Measurements from ENCODE around the gene MGAT5B. TPM values are rescaled to one million over a fixed set of nuclear protein-coding genes. Genes with fewer than 3 reads are reported as not detected.

Gene MGAT5B
- total RNA-seq, 2 donors from 2014 or later: 0.28 to 1.4 TPM

DNA sequence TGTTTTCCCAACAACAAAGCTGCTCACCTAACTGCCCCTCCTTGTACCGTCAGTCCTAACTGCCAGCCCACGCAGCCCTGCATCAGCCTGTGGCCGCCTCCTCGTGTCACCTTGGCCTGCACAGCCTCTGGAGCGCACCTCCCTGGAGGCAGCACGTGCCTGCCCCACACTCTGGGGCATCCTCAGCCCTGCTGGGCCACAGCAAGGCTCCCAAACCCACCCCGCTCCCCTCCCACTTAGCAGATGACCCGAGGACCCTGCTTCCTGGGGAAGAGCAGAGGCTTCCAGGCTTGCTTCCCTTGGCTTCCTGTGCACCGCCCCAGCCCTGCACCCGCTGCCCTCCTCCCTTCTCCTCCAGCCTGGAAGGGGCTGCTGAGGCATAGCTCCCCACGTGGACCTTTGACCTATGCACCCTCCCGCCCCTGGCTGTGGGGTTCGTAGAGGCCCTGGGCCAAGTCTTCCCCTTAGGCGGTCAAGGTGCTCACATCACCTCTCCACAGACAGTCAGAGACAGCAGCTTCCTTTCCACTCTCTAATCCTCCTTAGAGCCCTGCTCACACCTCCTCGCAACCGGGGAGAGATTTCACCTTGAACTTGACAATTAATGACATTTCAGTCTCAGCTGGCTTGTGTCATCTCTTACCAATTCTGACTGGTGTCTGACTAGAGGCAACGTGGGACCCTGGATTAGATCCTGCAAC lies 115.0 kb downstream of the MGAT5B start:
- ATAC-seq (replicated peaks in 1 of 2) (no peak), DNase-seq (no peak)
- Mint-ChIP-seq H3K9me3 (peaks cover under 1% of the 10 kb centered on the region in 2 donors), H3K4me1 (ENCODE audit: low read depth) (peaks cover 5% of the 10 kb centered on the region), H3K36me3 (ENCODE audit: insufficient read depth in 2 of 2) (peaks cover under 1 to 3% of the 10 kb centered on the region in 2 donors), H3K27me3 (ENCODE audit: low read depth) (no peaks in the 10 kb centered on the region), H3K4me3 (no peak overlapping the region), H3K27ac (no peak overlapping the region)

DNA sequence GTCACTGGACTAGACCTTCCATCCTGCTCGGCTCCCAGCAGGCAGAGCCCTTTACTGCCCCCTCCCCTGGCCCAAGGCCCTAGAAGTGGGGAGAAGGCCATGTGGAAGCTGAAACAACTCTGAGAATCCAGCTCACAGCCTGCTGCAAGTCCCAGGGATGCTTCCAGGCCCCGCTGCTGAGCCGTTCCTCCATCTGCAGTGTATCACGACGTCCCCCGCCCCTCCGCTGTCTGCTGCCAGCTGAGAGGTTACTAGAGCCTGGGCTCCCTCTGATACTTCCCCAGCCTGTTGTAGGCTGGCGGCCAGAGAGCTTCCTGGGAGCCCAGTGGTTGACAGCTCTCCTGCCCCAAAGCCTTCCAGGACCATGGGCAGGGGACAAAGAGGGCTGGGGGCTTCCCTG lies 118.2 kb downstream of the MGAT5B start:
- no peak for ATAC-seq (replicated peaks in 1 of 2)
- no peaks in the 10 kb centered on the region for H3K36me3 Mint-ChIP-seq (ENCODE audit: insufficient read depth in 2 of 2)
- H3K27me3 Mint-ChIP-seq (ENCODE audit: low read depth): no peaks in the 10 kb centered on the region
- no peak overlapping the region for H3K4me3 Mint-ChIP-seq
- no peak overlapping the region for H3K27ac Mint-ChIP-seq
- H3K4me1 Mint-ChIP-seq (ENCODE audit: low read depth): peaks cover 5% of the 10 kb centered on the region
- no peaks in the 10 kb centered on the region for H3K9me3 Mint-ChIP-seq
- DNase-seq: no peak

GRCh38 chr17:76987486-76988093 lies 119.4 kb downstream of the MGAT5B start:
- no peaks in the 10 kb centered on the region for H3K9me3 Mint-ChIP-seq
- H3K27ac Mint-ChIP-seq: no peak overlapping the region
- no peak for DNase-seq
- H3K4me1 Mint-ChIP-seq (ENCODE audit: low read depth): peaks cover 5% of the 10 kb centered on the region
- ATAC-seq (replicated peaks in 1 of 2): no peak
- H3K27me3 Mint-ChIP-seq (ENCODE audit: low read depth): no peaks in the 10 kb centered on the region
- H3K36me3 Mint-ChIP-seq (ENCODE audit: insufficient read depth in 2 of 2): no peaks in the 10 kb centered on the region
- no peak overlapping the region for H3K4me3 Mint-ChIP-seq

DNA sequence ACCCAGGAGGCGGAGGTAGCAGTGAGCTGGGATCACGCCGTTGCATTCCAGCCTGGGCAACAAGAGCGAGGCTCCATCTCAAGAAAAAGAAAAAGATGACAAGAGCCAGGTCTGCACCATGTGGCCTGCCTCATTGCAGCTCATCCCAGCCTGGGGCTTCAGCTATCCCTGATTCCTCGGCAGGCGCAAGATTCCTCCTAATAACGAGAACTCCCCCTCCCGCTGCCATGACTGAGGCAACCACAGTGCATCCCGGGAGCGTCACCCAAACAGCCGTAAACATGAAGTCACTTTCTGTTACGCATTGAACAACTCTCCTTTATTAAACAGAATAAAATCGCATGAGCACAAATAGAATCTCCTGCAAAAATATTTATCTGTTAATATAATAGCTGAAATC lies 120.6 kb downstream of the MGAT5B start:
- H3K4me3 Mint-ChIP-seq: no peak overlapping the region
- no peak for DNase-seq
- H3K27me3 Mint-ChIP-seq (ENCODE audit: low read depth): no peaks in the 10 kb centered on the region

DNA sequence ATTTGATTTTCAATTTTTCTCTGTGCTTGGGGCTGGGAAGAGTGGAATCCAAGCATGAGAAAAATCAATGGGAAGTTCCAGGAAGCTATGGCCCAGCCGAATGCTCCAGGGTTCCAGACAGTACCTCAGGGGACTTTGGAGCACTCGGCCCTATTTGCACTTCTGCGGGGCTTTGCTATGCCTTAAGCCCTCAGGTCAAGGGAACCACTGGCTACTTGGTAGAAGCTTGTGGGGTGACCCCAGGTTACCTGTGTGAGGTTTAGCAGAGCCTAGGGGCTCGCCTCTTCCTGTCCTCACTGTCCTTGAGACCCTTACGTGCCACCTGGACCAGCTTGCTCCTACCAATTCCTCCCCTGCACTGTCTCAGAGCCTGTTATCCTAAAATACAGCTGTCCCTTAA lies 121.3 kb downstream of the MGAT5B start:
- H3K27ac Mint-ChIP-seq: no peak overlapping the region

More for the DNA sequence above, 120.6 kb downstream of the MGAT5B start:
- no peak for ATAC-seq (replicated peaks in 1 of 2)
- H3K4me1 Mint-ChIP-seq (ENCODE audit: low read depth): no peaks in the 10 kb centered on the region
- H3K36me3 Mint-ChIP-seq (ENCODE audit: insufficient read depth in 2 of 2): no peaks in the 10 kb centered on the region
- no peak overlapping the region for H3K27ac Mint-ChIP-seq
- H3K9me3 Mint-ChIP-seq: no peaks in the 10 kb centered on the region

DNA sequence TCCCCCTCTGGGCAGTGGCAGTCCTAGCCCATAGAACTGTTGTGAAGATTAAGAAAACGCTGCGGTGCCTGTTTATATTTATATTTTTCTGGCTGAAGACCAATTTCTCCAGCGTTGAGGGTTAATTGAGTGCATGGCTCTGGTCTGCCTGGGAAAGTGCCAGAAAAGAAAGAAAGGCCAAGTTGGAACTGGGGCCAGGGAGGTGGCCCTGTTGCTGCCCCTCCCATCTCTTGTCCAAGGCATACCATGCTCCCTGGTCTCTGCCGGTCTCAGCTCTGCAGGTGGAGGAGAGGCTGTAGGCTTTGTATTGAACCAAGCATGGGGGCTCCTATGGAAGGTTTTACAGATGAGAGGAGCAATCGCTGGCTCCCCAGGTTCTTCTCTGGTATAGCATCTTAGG lies 124.7 kb downstream of the MGAT5B start:
- Mint-ChIP-seq H3K27me3 (ENCODE audit: low read depth) (no peaks in the 10 kb centered on the region), H3K4me1 (ENCODE audit: low read depth) (peaks cover 36% of the 10 kb centered on the region), H3K36me3 (ENCODE audit: insufficient read depth in 2 of 2) (no peaks in the 10 kb centered on the region), H3K27ac (no peak overlapping the region), H3K9me3 (no peaks in the 10 kb centered on the region), H3K4me3 (no peak overlapping the region)
- ATAC-seq (replicated peaks in 1 of 2) (no peak), DNase-seq (no peak)

More for the DNA sequence above, 121.3 kb downstream of the MGAT5B start:
- DNase-seq (no peak), ATAC-seq (replicated peaks in 1 of 2) (no peak)
- no peaks in the 10 kb centered on the region for H3K9me3 Mint-ChIP-seq
- H3K4me1 Mint-ChIP-seq (ENCODE audit: low read depth): peaks cover 5% of the 10 kb centered on the region
- H3K27me3 Mint-ChIP-seq (ENCODE audit: low read depth): no peaks in the 10 kb centered on the region
- no peak overlapping the region for H3K4me3 Mint-ChIP-seq
- no peaks in the 10 kb centered on the region for H3K36me3 Mint-ChIP-seq (ENCODE audit: insufficient read depth in 2 of 2)

DNA sequence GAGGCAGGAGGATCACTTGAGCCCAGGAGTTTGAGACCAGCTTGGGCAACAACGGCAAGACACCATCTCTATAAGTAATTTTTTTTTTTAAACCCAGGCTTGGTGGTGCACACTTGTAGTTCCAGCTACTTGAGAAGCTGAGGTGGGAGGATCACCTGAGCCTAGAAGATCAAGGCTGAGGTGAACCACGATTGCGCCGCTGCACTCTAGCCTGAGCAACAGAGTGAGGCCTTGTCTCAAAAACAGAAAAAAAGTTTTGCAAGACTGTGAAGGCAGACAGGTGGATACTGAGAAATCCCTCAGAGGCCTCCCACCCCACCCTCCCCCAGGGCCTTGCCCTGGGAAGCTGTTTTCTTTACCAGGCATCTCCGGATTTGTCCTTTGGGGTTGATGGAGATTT lies 125.4 kb downstream of the MGAT5B start:
- Mint-ChIP-seq H3K4me1 (ENCODE audit: low read depth) (peaks cover 43% of the 10 kb centered on the region), H3K9me3 (no peaks in the 10 kb centered on the region), H3K27me3 (ENCODE audit: low read depth) (no peaks in the 10 kb centered on the region), H3K27ac (no peak overlapping the region), H3K36me3 (ENCODE audit: insufficient read depth in 2 of 2) (no peaks in the 10 kb centered on the region), H3K4me3 (no peak overlapping the region)
- no peak for DNase-seq
- ATAC-seq (replicated peaks in 1 of 2): no peak

- H3K27me3 Mint-ChIP-seq (ENCODE audit: low read depth): no peaks in the 10 kb centered on the region
- peaks cover 49% of the 10 kb centered on the region for H3K4me1 Mint-ChIP-seq (ENCODE audit: low read depth)
- H3K4me3 Mint-ChIP-seq: no peak overlapping the region
- H3K9me3 Mint-ChIP-seq: no peaks in the 10 kb centered on the region
- no peak for DNase-seq
- no peak overlapping the region for H3K27ac Mint-ChIP-seq
- no peak for ATAC-seq (replicated peaks in 1 of 2)
- no peaks in the 10 kb centered on the region for H3K36me3 Mint-ChIP-seq (ENCODE audit: insufficient read depth in 2 of 2)
Observed at GRCh38 chr17:76994237-76994637, 126.0 kb downstream of the MGAT5B start.

DNA sequence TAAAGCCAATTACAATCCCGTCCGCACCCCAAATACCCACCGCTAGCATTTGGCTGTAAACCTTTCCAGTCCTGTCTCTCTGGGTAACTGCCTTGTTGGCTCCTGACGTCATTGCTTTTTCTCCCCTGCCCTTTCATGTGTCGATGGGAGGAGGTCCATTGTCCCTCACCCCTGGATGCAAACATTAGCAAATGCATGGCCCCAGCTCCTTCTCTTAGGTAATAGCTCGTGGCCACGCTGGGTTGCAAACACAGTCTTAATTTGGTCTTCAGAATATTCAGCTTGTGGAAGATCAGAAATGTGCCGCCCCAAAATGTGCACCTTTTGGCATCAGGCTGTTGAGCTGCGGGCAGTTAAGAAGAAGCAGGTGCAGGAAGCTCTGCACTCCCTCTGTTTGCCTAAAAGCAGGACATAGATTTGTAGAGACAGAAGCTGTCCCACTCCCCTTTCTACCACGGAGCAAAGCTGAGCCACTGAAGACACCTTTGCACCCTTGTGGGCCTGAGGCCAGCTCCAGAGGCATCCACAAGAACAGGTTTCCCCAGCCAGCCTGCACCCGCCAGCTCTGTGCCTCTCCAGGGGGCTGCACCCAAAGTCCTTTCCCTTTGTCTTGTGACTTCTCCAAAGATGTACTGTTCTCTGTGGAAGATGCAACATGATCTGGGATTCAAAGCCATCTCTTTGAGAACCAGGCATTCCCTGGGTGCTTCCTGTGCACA lies 127.3 kb downstream of the MGAT5B start:
- no peak for DNase-seq
- H3K36me3 Mint-ChIP-seq (ENCODE audit: insufficient read depth in 2 of 2): no peaks in the 10 kb centered on the region
- H3K9me3 Mint-ChIP-seq: no peaks in the 10 kb centered on the region
- no peak for ATAC-seq (replicated peaks in 1 of 2)
- no peak overlapping the region for H3K27ac Mint-ChIP-seq
- peaks cover 52% of the 10 kb centered on the region for H3K4me1 Mint-ChIP-seq (ENCODE audit: low read depth)
- H3K4me3 Mint-ChIP-seq: no peak overlapping the region
- no peaks in the 10 kb centered on the region for H3K27me3 Mint-ChIP-seq (ENCODE audit: low read depth)

GRCh38 chr17:76996741-76997694 lies 128.8 kb downstream of the MGAT5B start:
- H3K36me3 Mint-ChIP-seq (ENCODE audit: insufficient read depth in 2 of 2): no peaks in the 10 kb centered on the region
- peaks cover 52% of the 10 kb centered on the region for H3K4me1 Mint-ChIP-seq (ENCODE audit: low read depth)
- ATAC-seq (replicated peaks in 1 of 2): no peak

GRCh38 chr17:76997981-76998531 lies 129.9 kb downstream of the MGAT5B start:
- H3K27me3 Mint-ChIP-seq (ENCODE audit: low read depth): no peaks in the 10 kb centered on the region
- H3K9me3 Mint-ChIP-seq: no peaks in the 10 kb centered on the region
- no peaks in the 10 kb centered on the region for H3K36me3 Mint-ChIP-seq (ENCODE audit: insufficient read depth in 2 of 2)
- ATAC-seq (replicated peaks in 1 of 2) (peak; percentile 94 to 95), DNase-seq (peak; percentile 58 to 65)
- H3K4me1 Mint-ChIP-seq (ENCODE audit: low read depth): peaks cover 52% of the 10 kb centered on the region
- peak overlapping the region; percentile 74 for H3K27ac Mint-ChIP-seq
- H3K4me3 Mint-ChIP-seq: peak overlapping the region; percentile 73 to 76

More at GRCh38 chr17:76996741-76997694, 128.8 kb downstream of the MGAT5B start:
- no peaks in the 10 kb centered on the region for H3K9me3 Mint-ChIP-seq
- peak overlapping the region; percentile 73 to 76 for H3K4me3 Mint-ChIP-seq
- no peaks in the 10 kb centered on the region for H3K27me3 Mint-ChIP-seq (ENCODE audit: low read depth)
- peak; percentile 19 to 24 for DNase-seq
- no peak overlapping the region for H3K27ac Mint-ChIP-seq

DNA sequence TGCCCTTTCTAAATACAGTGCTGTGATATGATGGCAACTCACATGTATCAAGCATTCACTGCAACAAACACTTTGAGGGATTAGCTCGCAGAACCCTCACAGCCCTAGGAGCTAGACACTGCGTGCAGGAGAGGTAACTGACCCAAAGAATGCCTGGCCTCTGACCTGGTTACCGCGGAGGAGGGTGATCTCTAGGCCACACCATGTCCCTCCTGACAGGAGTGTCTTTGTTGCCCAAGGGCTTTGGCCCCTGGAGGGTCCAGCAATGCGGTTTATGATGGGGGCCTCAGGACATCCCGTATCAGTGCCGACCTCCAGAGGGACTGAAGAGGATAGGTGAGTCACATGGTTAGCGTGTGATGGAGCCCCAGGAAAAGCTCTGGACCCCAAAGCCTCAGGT lies 130.6 kb downstream of the MGAT5B start:
- H3K4me3 Mint-ChIP-seq: peak overlapping the region; percentile 73 to 76
- H3K27me3 Mint-ChIP-seq (ENCODE audit: low read depth): no peaks in the 10 kb centered on the region
- no peaks in the 10 kb centered on the region for H3K36me3 Mint-ChIP-seq (ENCODE audit: insufficient read depth in 2 of 2)
- DNase-seq: peak in 1 of 2 donors; percentile 10
- peaks cover 52% of the 10 kb centered on the region for H3K4me1 Mint-ChIP-seq (ENCODE audit: low read depth)
- no peaks in the 10 kb centered on the region for H3K9me3 Mint-ChIP-seq
- ATAC-seq (replicated peaks in 1 of 2): no peak
- peak overlapping the region; percentile 74 for H3K27ac Mint-ChIP-seq

Measured in activated T-cell treated with anti-CD3 and anti-CD28 coated beads, Interleukin-2, amount 50 U/mL, for 72 hours (primary cell).